HFFc6 (cell line): Measurements from ENCODE around the gene TAF11. TPM values are rescaled to one million over a fixed set of nuclear protein-coding genes. Genes with fewer than 3 reads are reported as not detected.
A peak's percentile ranks its signal among the peaks of the same experiment; 100 is the strongest.

Experiments
- DNase-seq: peaks from one replicate; pipeline ENCODE4 v3.0.0-alpha.2; 2018
- H3K27ac Mint-ChIP-seq: 2 replicates; pipeline ENCODE4 v1.8.0; 2020; ENCODE audit warnings: mild to moderate bottlenecking, mixed read lengths
- H3K27me3 Mint-ChIP-seq: 2 replicates; pipeline ENCODE4 v1.8.0; 2021; ENCODE audit warnings: mild to moderate bottlenecking, moderate library complexity, mixed read lengths; ENCODE audit not compliant: insufficient read depth
- H3K36me3 Mint-ChIP-seq: 2 replicates; pipeline ENCODE4 v1.8.0; 2021; ENCODE audit warnings: low read depth, mixed read lengths
- H3K4me1 Mint-ChIP-seq: 2 replicates; pipeline ENCODE4 v1.8.0; 2020; ENCODE audit warnings: low read depth, mixed read lengths
- H3K4me3 Mint-ChIP-seq: 2 replicates; pipeline ENCODE4 v1.8.0; 2020; ENCODE audit warnings: mild to moderate bottlenecking, moderate library complexity, mixed read lengths
- H3K9me3 Mint-ChIP-seq: 2 replicates; pipeline ENCODE4 v1.8.0; 2020; ENCODE audit warnings: mild to moderate bottlenecking, mixed read lengths
- CTCF ChIP-seq: fragments of 200-600 bp; sonication (generic); IDR thresholded peaks from 2 replicates; pipeline ENCODE4 v1.5.0; 2021; ENCODE audit warnings: antibody characterized with exemption, mild to moderate bottlenecking
- total RNA-seq, 6 experiments: library from RNA; stranded (reverse); fragmentation: NEBNext Ultra II Directional; extraction: Animal tissue kit (Norgen Biotek cat#: 25700); gene quantifications; 2 replicates in 1 of 6; 3 replicates in 5 of 6; pipeline ENCODE4 v1.2.3, GENCODE V29; 2021

The TAF11 gene
- total RNA-seq, 6 experiments from 2014 or later: 15.2 to 19.0 (median 16.1) TPM

DNA sequence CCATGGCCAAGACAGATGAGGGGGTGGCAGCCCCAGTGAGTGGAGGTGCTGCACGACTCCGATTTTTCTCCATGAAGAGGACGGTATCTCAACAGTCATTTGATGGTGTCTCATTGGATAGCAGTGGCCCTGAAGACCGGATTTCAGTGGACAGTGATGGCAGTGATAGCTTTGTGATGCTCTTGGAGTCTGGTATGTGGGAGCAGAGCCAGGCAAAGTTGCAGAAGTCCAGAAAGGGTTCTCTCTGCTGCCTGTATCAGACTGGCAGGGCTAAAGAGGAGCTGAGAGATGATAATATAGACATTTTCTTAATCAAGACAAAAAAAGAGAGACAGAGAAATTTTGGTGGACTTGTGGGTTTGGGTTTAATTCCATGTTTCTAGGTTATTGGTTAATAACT lies 23.8 kb downstream of the TAF11 start:
- Mint-ChIP-seq H3K4me3 (no peak overlapping the region), H3K36me3 (no peaks in the 10 kb centered on the region), H3K9me3 (no peaks in the 10 kb centered on the region), H3K27ac (no peak overlapping the region), H3K27me3 (peaks cover 3% of the 10 kb centered on the region), H3K4me1 (peaks cover 5% of the 10 kb centered on the region; the same call in 1 of the 2 replicates)
- TF ChIP-seq CTCF: no peak
- no peak for DNase-seq

- peaks cover 5% of the 10 kb centered on the region; the same call in 1 of the 2 replicates for H3K4me1 Mint-ChIP-seq
- H3K36me3 Mint-ChIP-seq: peaks cover 5% of the 10 kb centered on the region; the same call in 1 of the 2 replicates
- no peaks in the 10 kb centered on the region for H3K9me3 Mint-ChIP-seq
- H3K4me3 Mint-ChIP-seq: no peak overlapping the region
- no peak for TF ChIP-seq CTCF
- H3K27me3 Mint-ChIP-seq: peaks cover 3% of the 10 kb centered on the region
- no peak for DNase-seq
- H3K27ac Mint-ChIP-seq: no peak overlapping the region
Measured at GRCh38 chr6:34860776-34861175, 27.1 kb downstream of the TAF11 start.

DNA sequence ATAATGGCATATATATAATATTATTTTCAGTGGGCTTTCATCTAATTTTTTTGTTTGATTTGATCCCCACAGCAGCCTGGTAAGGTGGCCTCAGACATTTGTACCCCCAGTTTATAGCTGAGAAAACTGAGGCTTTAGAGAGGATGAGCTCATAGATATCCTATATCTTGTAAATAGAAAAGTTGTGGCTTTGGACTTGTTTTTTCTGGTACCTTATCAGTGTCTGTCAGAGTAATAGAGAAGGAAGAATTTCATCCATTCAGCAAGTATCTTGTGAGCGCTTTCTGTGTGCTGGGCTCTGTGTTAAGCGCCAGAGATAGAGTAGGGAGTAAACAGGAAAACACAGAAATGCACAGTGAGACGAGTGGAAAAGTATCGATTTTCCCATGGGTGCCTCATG lies 27.9 kb downstream of the TAF11 start:
- Mint-ChIP-seq H3K4me3 (no peak overlapping the region), H3K27ac (no peak overlapping the region), H3K36me3 (peaks cover 6% of the 10 kb centered on the region; the same call in 1 of the 2 replicates), H3K9me3 (no peaks in the 10 kb centered on the region), H3K4me1 (peaks cover 1% of the 10 kb centered on the region; the same call in 1 of the 2 replicates), H3K27me3 (peaks cover 3% of the 10 kb centered on the region)
- no peak for DNase-seq
- no peak for TF ChIP-seq CTCF

DNA sequence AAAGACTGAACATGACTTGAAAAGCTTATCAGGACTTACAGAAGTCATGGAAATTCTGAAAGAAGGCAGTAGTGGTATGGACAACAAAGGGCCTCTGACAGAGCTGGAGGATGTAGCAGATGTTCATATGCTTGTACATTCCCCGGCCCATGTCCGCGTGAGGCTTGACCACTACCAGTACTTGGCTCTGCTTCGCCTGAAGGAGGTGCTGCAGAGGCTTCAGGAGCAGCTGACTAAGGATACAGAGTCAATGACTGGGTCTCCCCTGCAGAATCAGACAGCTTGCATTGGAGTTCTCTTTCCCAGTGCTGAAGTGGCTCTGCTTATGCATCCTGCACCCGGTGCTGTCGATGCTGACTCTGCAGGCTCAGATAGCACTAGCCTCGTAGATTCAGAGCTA lies 29.2 kb downstream of the TAF11 start:
- Mint-ChIP-seq H3K4me1 (no peaks in the 10 kb centered on the region), H3K27ac (no peak overlapping the region), H3K27me3 (peaks cover 3% of the 10 kb centered on the region), H3K9me3 (no peaks in the 10 kb centered on the region), H3K36me3 (peaks cover 6% of the 10 kb centered on the region; the same call in 1 of the 2 replicates), H3K4me3 (no peak overlapping the region)
- DNase-seq: no peak
- 0 out of 2 replicates have a peak, but pooled peaks have one; percentile 7 for TF ChIP-seq CTCF

GRCh38 chr6:34855463-34855862 lies 32.4 kb downstream of the TAF11 start:
- H3K36me3 Mint-ChIP-seq: peaks cover 10% of the 10 kb centered on the region
- no peak for TF ChIP-seq CTCF
- DNase-seq: no peak
- H3K9me3 Mint-ChIP-seq: no peaks in the 10 kb centered on the region
- peaks cover 14% of the 10 kb centered on the region for H3K4me1 Mint-ChIP-seq
- H3K4me3 Mint-ChIP-seq: no peak overlapping the region
- H3K27me3 Mint-ChIP-seq: peaks cover 5% of the 10 kb centered on the region
- no peak overlapping the region for H3K27ac Mint-ChIP-seq
